ENCODE data around the gene CFAP221.

GRCh38 chr2:119638685-119639554 lies 94.7 kb downstream of the CFAP221 start:
- TF ChIP-seq EP300 (IDR thresholded peaks at IDR 0.05) (no peak), CTCF (IDR thresholded peaks at IDR 0.05) (no peak), POLR2A (IDR thresholded peaks at IDR 0.05) (no peak)

Measured in sigmoid colon (tissue), 4 donors.